Spleen (tissue), 7 donors: ENCODE measurements around the gene KMT2A.

Source experiments
- CTCF ChIP-seq, 11 experiments: fragments of 200-600 bp in 7 of 11; fragments of 450-650 bp in 4 of 11; sonication (generic) in 4 of 11; IDR thresholded peaks in 8 of 11; conservative IDR thresholded peaks in 3 of 11; 1 replicate in 7 of 11; 2 replicates in 4 of 11; pipeline versions ENCODE4 v1.4.0 to v1.8.0; 2016 to 2021; ENCODE audit warnings: antibody characterized with exemption in 11 of 11, inconsistent platforms in 4 of 11, mild to moderate bottlenecking in 1 of 11
- POLR2AphosphoS5 ChIP-seq, 3 donors: sonication (generic); formaldehyde crosslinking; IDR thresholded peaks; one replicate each; pipeline ENCODE4 v1.5.1; 2017; ENCODE audit warnings: antibody characterized with exemption in 3 of 3
- donor health status: DM: no; HTN: no; CAD: no; lungs with moderate emphysema.
- donor health status: DM: no; HTN: no; CAD: no.
- donor health status: DM: no; HTN: no; CAD: no.

GRCh38 chr11:118396097-118396501 lies 40.2 kb upstream of the KMT2A start:
- TF ChIP-seq CTCF (IDR thresholded peaks at IDR 0.05 in 8 of 11, conservative IDR thresholded peaks at IDR 0.05 in 3 of 11) (no peak), POLR2AphosphoS5 (IDR thresholded peaks at IDR 0.05) (no peak)
